Fibroblast of skin of back (primary cell): Measurements from ENCODE around the gene SLC51B.
A peak's percentile ranks its signal among the peaks of the same experiment; 100 is the strongest.
"Not testable (repeated sequence)": the region's sequence is repeated elsewhere in the genome, so short reads cannot be mapped to it uniquely, and the experiment has no call there.

ENCODE experiments used
- DNase-seq: peaks from one replicate; pipeline ENCODE4 v3.0.0-alpha.2; 2013

SLC51B gene

DNA sequence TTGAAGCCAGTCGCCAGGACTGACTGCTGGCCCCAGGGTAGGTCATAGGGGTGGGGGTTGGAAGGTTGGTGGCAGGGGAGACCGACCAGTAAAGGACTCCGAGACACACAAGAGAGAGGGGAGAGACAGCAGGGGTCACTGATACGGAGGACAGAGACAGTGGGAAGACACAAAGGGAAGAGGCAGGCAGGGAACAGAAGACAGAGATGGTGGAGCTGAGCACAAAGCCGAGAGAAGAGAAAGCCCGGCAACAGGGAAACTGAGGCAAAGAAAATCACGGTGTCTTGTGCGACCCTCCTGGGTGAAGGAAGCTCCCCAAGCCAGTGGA is 22.1 kb downstream of the SLC51B start:
- no peak for DNase-seq

DNA sequence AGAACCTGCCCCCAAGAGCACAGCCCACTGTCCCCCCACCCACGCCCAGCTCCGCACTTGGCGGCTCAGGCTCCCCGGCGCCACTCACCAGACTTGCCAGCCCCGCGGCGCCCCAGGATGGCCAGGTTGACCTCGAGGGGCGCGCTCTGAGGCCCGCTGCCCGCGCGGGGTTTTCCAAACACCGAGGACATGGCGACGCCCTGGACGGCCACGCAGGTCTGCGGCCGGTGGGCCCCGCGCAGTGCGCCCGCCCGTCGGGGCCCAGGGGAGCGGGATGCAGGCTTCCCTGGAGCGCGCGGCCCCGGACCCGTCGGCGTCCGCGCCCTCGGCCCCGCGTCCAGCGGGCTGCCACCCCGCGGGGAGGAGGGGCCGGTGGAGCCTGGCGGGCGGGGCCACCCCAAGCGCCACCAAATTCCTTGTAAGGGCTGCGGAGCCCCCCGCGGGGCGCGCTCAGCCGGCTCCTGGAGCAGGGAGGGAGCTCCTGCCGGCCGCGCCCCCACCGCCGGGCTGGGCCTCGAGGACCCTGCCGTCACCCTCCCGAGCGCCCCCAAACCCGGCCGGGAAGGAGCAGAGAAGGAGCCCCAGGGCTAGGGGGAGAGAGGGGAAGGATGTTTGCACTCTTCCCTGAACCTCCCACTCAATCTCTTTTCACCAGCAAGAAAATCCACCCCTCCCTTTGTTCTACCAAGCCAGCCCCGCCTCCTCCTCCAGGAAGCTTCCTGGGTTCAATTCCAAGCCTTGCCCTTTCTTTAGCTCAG is 22.6 kb downstream of the SLC51B start, which contains the start of gene RASL12:
RASL12 (minus strand) TSS at position 347 of the 758 bp plus-strand sequence; CDS start at position 191, 156 bp downstream.
- no peak for DNase-seq

DNA sequence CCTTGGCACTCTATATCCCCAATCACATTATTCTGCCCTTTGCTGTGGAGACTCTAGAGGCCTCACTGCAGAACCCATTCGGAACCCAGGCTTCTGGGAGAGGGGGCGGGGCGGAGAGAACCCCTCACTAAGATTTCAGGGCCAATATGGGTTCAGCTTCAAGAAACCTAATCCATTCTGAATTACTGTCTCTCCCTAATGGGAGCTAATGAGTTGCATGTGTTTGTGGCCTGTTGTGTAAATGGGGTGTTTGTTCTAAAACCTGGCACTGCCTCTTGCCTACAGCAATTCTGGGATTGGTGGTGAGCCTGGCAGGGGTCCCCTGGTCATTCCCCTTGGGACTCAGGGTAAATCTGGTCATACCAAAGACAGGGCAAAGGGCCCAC is 23.2 kb downstream of the SLC51B start:
- no peak for DNase-seq

DNA sequence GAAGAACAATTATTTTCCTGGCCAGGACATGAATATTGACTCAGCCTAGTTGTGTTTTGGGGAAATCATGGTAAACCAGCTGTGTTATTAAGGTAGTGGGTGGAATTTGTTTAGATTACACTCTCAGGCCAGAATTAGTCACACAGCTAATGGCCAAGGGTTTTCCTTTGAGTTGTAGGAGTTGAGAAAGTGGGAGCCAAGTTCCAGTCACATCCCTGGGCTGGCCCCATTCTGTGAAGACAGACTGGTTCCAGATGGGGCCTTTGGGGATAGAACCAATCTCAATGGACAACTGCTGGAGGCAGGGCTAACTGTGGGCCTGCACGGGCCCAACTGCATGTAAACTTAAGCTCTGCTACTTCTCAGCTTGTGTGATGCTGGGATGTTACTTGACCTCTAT is 24.0 kb downstream of the SLC51B start:
- no peak for DNase-seq

DNA sequence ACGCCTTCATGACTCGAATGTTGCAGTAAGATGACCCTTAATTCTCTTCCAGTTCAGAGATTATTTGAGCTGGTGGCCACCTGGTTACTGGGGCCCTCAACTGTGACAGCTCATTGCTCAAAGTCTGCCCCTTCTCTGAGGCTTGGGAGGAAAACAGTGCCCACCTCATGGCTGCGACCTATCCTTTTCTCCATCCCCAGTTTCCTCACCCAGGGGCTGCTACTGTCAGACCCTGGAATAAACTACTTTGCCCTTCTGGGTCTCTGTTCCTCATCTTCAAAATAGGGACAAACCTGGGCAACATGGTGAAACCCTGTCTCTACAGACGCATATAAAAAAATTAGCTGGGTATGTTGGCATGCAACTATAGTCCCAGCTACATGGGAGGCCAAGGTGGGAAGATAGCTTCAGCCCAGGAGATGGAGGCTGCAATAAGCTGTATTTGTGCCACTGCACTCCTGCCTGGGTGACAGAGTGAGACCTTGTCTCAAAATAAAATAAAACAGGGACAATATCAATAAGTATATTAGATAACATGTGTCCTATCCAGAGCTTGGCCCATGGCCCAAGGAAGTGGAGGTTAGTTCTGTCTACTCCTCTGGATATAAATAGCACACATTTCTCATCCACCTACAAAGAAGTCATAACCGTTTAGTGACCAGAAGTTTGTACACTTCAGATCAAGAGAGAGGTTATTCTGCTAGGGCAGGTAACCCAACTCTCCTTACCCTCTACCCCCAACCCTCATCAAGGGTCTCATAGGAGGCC is 24.8 kb downstream of the SLC51B start:
- no peak for DNase-seq

DNA sequence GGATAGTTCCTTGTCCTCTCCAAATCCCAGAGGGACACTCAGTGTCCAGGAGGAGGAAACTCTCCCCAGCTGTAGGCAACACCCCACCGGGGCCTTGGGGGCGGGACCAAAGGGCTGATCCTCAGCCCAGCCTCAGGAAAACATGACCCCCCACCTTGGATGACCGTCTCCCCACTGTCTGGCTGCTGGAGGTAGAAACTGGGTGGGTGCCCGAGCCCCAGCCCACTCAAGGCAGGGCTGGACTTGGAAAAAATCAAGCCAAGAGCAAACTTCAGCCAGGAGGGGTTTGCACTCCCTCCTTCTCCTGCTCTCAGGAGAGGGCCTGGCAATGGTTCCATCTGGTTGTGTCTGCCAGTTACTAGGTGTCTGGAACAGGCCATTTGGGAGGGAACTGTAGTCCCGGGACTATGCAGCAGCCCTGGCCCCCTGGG is 26.2 kb downstream of the SLC51B start:
- no peak for DNase-seq

DNA sequence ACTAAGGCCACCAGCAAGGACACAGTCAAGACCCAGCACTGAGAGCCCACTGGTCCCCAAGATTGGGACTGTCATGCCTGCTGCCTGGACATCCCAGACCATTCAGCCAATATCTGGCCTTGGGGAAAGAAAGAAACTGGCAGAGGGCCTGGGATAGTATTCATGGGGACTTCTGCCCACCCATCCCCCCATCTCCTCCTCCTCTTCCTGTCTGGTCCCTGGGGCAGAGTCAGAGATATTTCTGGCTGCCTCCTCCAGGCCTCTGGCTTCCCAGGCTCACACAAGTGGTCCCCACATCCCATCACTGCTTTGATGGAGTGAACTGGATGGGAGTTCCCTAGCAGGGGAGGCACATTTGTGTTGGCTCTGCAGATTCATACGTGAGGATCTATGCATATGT is 26.8 kb downstream of the SLC51B start:
- DNase-seq, result peak; percentile 65

DNA sequence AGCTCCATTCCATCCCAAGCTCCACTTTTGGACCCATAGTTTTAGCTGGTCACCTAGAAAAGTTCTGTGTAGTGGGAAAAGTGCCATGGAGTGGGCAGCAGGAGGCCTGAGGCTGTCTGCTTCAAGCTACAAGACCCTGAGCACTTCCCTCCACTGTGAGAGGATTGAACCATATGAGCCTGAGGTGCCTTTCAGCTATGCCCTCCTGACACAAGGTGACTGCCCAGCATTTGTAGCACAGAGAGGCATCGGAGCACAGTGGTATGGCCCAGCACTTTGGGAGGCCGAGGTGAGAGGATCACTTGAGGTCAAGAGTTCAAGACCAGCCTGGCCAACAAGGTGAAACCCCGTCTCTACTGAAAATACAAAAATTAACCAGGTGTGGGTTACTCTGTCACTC is 27.4 kb downstream of the SLC51B start:
- DNase-seq, result no peak

DNA sequence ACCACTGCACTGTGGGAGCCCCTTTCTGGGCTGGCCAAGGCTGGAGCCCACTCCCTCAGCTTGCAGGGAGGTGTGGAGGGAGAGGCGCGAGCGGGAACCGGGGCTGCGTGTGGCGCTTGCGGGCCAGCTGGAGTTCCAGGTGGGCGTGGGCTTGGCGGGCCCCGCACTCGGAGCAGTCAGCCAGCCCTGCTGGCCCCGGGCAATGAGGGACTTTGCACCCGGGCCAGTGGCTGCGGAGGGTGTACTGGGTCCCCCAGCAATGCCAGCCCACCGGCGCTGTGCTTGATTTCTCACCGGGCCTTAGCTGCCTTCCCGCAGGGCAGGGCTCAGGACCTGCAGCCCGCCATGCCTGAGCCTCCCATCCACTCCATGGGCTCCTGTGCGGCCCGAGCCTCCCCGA is 29.8 kb downstream of the SLC51B start:
- DNase-seq, result not testable (repeated sequence)

DNA sequence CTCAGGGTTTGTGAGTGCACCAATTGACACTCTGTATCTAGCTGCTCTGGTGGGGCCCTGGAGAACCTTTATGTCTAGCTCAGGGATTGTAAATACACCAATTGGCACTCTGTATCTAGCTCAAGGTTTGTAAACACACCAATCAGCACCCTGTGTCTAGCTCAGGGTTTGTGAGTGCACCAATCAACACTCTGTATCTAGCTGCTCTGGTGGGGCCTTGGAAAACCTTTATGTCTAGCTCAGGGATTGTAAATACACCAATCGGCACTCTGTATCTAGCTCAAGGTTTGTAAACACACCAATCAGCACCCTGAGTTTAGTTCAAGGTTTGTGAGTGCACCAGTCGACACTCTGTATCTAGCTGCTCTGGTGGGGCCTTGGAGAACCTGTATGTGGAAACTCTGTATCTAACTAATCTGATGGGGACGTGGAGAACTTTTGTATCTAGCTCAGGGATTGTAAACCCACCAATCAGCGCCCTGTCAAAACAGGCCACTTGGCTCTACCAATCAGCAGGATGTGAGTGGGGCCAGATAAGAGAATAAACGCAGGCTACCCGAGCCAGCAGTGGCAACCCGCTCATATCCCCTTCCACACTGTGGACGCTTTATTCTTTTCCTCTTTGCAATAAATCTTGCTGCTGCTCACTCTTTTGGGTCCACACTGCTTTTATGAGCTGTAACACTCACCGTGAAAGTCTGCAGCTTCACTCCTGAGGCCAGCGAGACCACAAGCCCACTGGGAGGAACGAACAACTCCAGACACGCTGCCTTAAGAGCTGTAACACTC is 30.6 kb downstream of the SLC51B start:
- DNase-seq, result not testable (repeated sequence)

DNA sequence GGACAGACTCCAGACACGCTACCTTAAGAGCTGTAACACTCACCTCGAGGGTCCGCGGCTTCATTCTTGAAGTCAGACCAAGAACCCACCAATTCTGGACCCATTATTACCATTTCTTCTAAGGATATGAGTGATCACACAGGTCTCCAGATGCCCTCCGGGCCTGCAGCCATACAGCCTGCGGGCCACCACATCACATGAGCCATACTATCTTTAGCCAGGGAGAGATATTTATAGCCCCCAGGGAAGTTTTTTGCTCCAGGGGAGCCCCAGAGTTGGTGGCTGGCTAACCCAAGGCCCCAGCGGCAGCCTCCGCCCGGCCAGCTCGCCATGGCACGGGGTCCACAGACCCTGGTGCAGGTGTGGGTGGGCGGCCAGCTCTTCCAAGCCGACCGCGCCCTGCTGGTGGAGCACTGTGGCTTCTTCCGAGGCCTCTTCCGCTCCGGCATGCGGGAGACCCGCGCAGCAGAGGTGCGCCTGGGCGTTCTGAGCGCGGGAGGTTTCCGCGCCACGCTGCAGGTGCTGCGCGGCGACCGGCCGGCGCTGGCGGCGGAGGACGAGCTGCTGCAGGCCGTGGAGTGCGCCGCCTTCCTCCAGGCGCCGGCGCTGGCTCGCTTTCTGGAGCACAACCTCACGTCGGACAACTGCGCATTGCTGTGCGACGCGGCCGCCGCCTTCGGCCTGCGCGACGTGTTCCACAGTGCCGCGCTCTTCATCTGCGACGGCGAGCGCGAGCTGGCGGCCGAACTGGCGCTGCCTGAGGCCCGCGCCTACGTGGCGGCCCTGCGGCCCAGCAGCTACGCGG is 31.5 kb downstream of the SLC51B start, which contains the start of gene KBTBD13:
KBTBD13 (plus strand) TSS at position 261 of the 805 bp plus-strand sequence; CDS start at position 331, 70 bp downstream.
- no peak for DNase-seq

DNA sequence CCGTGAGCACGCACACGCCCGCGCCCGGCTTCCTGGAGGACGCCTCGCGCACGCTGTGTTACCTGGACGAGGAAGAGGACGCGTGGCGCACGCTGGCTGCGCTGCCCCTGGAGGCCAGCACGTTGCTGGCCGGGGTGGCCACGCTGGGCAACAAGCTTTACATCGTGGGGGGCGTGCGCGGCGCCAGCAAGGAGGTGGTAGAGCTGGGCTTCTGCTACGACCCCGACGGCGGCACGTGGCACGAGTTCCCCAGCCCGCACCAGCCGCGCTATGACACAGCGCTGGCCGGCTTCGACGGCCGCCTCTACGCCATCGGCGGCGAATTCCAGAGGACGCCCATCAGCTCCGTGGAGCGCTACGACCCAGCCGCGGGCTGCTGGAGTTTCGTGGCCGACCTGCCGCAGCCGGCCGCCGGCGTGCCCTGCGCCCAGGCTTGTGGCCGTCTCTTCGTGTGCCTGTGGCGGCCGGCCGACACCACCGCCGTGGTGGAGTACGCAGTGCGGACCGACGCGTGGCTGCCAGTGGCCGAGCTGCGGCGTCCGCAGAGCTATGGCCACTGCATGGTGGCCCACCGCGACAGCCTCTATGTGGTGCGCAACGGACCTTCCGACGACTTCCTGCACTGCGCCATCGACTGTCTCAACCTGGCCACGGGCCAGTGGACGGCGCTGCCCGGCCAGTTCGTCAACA is 32.2 kb downstream of the SLC51B start:
- DNase-seq, result no peak

DNA sequence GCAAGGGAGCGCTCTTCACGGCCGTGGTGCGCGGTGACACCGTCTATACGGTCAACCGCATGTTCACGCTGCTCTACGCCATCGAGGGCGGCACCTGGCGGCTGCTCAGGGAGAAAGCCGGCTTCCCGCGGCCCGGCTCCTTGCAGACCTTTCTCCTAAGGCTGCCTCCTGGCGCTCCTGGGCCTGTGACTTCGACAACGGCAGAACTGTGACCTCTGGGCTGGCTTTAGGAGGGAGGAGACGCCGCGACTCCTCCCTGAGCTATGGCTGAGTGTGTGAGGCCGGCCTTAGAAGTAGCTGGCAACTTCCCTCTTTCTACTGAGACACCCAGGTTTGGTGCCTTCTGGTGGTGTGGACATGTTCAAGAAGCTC is 32.8 kb downstream of the SLC51B start:
- DNase-seq, result peak; percentile 57

DNA sequence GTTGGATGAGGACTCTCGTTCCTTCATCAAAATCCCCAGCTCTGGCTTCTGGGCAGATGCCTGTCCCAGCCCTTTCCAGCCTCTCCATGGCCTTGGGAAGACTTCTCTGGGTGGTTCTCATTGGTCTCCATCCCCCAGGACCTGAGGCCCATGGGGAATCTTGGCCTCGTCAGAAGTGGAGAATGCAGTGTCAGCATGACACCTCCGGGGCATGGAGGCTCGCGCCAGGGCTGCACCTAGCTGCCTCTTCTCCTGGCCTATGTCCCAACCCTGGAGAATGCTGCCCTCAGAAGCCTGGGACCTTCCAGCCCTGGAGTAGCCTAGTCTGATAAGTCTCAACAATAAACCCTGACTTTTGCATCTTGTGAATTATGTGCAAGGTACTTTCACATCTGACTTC is 34.4 kb downstream of the SLC51B start:
- no peak for DNase-seq

DNA sequence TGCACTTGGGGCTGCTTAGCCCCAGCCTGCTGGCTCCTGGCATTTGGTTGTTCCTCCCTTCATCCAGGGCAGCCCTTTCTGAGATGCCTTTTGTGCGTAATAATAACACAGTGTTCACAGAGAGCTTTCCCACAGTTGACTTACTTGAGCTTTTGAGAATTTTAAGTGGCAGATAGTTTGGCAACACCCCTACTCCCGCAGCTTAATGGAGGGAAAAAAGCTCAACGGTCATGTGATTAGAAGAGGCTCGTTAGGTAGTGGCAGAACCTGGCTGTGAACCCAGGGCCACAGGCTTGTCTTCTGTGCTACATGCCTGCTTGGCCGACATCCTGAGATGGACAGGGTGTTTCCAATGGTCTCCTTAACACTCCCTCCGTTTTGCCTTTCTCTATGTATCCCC is 36.1 kb downstream of the SLC51B start:
- no peak for DNase-seq

DNA sequence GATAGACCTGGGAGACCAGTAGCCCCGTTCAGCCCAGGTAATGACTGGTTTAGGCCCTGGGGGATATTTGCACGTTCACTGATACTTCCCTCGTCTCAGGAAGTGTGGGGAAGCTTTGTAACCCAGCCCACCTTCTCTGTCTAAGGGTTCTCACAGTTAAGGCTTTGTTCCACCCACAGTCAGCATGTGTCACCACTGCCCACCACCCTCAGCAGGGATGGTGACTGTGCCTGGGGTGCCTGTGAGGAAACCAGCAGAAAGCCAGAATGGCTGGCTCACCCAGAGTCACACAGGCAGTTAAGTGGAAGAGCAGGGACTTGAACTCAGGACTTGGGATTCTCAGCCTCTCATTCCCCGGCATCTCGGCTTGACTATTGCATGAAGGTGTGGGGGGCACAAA is 36.6 kb downstream of the SLC51B start:
- no peak for DNase-seq

DNA sequence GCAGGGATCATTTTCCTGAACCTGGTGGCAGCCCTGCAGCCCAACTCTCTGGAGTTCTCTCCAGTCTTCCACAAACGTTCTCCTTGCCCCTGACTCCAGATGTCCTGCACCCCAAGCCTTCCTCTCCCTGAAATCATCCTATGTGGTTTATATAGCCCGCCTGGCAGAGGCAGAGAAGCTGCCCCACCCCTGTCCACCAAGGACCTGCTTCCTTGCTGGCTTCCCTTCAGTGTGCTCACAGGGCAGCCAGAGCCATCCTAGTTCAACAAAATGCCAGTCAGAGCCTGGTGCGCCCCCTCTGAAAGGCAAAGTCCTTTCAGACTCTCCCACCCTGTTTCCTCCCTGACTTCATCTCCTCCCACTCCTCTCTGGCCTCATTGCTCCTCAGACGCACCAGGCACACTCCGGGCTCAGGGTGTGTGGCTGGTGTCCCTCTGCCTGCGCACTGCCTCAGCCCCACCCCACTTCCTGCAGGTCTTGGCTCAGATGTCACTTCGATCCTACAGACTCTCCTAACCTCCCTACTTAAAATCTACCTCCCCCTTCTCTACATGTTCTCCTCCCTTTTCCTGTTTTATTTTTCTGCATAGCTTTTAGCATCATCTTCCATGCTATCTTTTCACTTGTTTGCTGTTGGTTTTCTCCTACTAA is 37.2 kb downstream of the SLC51B start:
- no peak for DNase-seq

DNA sequence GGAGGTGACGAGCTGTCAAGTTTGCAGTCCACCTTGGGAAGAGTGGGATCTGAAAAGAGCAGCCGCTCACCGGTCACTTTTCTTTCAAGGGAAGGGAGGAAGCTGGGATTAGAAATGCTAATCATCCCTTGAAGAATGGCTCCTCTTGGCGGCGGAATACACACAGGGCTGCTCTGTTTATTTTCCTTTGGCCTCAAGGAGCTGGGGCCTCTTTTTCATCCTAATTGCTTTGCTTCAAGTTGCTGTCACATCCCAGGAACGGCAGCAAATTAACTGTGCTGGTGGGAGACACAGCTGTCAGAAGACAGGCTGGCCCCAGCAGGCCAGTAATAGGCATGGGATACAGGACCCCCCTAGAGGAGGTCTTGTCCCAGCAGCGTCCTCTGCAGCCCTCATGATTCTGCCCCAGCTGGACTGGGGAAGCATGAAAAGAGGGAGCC is 38.1 kb downstream of the SLC51B start:
- no peak for DNase-seq

DNA sequence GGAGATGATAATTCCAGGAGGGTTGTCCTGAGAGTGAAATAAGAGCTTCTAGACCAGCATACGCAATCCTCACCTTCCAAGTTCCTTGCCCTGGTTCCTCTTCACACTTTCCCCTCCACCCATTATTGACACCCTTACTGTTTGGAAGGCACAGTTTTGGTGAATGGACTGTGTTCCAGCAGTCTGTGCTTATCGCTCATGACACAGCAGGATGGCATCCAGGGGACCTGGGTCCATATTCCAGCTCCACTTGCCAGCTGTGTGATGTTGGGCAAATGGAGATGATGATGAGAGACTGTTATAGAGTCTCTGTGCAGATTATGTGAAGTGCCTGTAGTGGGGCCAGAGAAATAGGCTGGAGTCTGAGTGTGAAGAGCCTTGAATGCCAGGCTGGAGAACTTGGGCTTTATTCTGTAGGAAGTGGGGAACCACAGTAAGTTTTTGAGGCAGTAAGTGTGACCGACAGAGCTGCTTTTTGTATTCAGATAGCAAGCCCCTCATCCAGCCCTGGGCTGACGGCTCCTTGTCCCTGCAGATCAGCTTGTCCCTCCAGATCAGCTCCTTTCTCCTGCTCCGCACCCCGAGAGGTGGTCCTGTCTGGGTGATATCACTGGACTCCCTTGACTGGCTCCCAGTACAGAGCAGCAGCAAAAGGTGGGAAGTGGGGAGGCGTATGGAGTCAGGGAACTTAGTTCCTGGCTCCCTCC is 39.5 kb downstream of the SLC51B start:
- no peak for DNase-seq

DNA sequence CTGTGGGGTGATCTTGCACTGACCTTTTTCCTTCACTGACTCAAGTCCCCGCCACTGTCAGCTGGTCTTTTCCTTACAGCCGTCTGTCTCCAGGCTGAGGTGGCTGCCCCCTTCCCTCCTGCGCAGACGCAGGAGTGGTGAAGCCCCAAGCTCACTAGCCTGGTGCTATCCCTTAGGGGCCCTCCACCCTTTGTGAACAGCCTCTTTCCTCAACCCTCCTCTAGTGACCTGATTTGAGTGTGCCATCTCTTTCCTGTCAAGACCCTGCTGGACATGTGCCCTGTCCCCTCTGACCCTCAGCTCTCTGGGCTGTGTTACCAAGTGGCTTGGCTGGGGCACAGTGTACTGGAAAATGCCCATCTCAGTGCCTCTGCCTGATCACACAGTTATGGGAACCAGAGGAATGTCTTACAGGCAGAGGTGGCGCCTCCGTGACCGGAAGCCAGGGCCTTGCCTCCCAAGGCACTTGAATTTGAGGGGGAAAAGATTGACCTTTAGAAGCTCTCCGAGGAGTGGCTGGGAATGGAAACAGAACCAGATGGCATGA is 40.1 kb downstream of the SLC51B start:
- DNase-seq, result no peak
